Lower lobe of right lung (tissue), 2 donors: ENCODE data around the gene C13orf46. TPM values are rescaled to one million over a fixed set of nuclear protein-coding genes. Genes with fewer than 3 reads are reported as not detected.

ENCODE experiments used
- ATAC-seq, 2 donors: fragments of 200-7000 bp; cut with Tn5 transposase; one replicate each; pipeline ENCODE4 v1.9.1; 2020 to 2022; ENCODE audit warnings: mild to moderate bottlenecking in 2 of 2, moderate library complexity in 2 of 2
- DNase-seq: peaks from one replicate; pipeline ENCODE4 v3.0.0-alpha.2; 2020
- H3K27ac ChIP-seq: fragments of 200-600 bp; one replicate; pipeline ENCODE4 v1.8.0; 2022
- H3K27me3 ChIP-seq: fragments of 200-600 bp; one replicate; pipeline ENCODE4 v1.8.0; 2022; ENCODE audit warnings: low read depth
- H3K36me3 ChIP-seq: fragments of 200-600 bp; one replicate; pipeline ENCODE4 v1.8.0; 2022; ENCODE audit warnings: mild to moderate bottlenecking
- H3K4me1 ChIP-seq: fragments of 200-600 bp; one replicate; pipeline ENCODE4 v1.8.0; 2022
- H3K4me3 ChIP-seq: fragments of 200-600 bp; one replicate; pipeline ENCODE4 v1.8.0; 2022; ENCODE audit warnings: mild to moderate bottlenecking
- H3K9me3 ChIP-seq: fragments of 200-600 bp; one replicate; pipeline ENCODE4 v1.8.0; 2022
- intact Hi-C: fragments of 100-400 bp; cut with DNase I; formaldehyde crosslinking; loops from one replicate; pipeline ENCODE4 v1.11.0; 2022
- total RNA-seq: library from RNA; stranded (reverse); fragmentation: NEBNext Ultra II Directional; extraction: Animal tissue kit (Norgen Biotek cat#: 25700); gene quantifications from one replicate; pipeline ENCODE4 v1.2.1, GENCODE V29; 2021
- TF ChIP-seq, protein P1 (sequence below): fragments of 200-600 bp; IDR thresholded peaks from one replicate; pipeline ENCODE4 v1.8.0; 2022; ENCODE audit warnings: antibody characterized with exemption, mild to moderate bottlenecking
- donor health status: DM: no; HTN: yes; CAD: no; lungs with severe emphysema.

C13orf46 gene
- total RNA-seq, 1 donor from 2014 or later, result 14.0 TPM

GRCh38 chr13:114001331-114002008 is 27.6 kb upstream of the C13orf46 start:
- intact Hi-C loops, result no loop called here
- TF ChIP-seq, protein P1, sequence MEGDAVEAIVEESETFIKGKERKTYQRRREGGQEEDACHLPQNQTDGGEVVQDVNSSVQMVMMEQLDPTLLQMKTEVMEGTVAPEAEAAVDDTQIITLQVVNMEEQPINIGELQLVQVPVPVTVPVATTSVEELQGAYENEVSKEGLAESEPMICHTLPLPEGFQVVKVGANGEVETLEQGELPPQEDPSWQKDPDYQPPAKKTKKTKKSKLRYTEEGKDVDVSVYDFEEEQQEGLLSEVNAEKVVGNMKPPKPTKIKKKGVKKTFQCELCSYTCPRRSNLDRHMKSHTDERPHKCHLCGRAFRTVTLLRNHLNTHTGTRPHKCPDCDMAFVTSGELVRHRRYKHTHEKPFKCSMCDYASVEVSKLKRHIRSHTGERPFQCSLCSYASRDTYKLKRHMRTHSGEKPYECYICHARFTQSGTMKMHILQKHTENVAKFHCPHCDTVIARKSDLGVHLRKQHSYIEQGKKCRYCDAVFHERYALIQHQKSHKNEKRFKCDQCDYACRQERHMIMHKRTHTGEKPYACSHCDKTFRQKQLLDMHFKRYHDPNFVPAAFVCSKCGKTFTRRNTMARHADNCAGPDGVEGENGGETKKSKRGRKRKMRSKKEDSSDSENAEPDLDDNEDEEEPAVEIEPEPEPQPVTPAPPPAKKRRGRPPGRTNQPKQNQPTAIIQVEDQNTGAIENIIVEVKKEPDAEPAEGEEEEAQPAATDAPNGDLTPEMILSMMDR, result no peak
- DNase-seq (peak; percentile 46), ATAC-seq (peak in 1 of 2 donors; percentile 47)
- Histone ChIP-seq H3K27me3 (no peaks in the 10 kb centered on the region), H3K27ac (no peak overlapping the region), H3K4me3 (no peak overlapping the region), H3K4me1 (peaks cover 5% of the 10 kb centered on the region), H3K9me3 (no peaks in the 10 kb centered on the region), H3K36me3 (peaks cover 19% of the 10 kb centered on the region)

GRCh38 chr13:114000151-114001040 is 26.5 kb upstream of the C13orf46 start:
- Histone ChIP-seq H3K9me3 (no peaks in the 10 kb centered on the region), H3K36me3 (peaks cover 25% of the 10 kb centered on the region), H3K27me3 (no peaks in the 10 kb centered on the region), H3K27ac (no peak overlapping the region), H3K4me3 (no peak overlapping the region), H3K4me1 (peaks cover 5% of the 10 kb centered on the region)
- ATAC-seq, result no peak
- peak; percentile 23 for DNase-seq
- intact Hi-C loops, result no loop called here
- TF ChIP-seq, protein P1, result no peak

GRCh38 chr13:113999618-113999910 is 25.7 kb upstream of the C13orf46 start:
- ATAC-seq (no peak), DNase-seq (no peak)
- Histone ChIP-seq H3K27ac (no peak overlapping the region), H3K36me3 (peaks cover 34% of the 10 kb centered on the region), H3K27me3 (no peaks in the 10 kb centered on the region), H3K9me3 (no peaks in the 10 kb centered on the region), H3K4me3 (no peak overlapping the region), H3K4me1 (peaks cover 5% of the 10 kb centered on the region)
- intact Hi-C loops, result no loop called here
- TF ChIP-seq, protein P1, result no peak

DNA sequence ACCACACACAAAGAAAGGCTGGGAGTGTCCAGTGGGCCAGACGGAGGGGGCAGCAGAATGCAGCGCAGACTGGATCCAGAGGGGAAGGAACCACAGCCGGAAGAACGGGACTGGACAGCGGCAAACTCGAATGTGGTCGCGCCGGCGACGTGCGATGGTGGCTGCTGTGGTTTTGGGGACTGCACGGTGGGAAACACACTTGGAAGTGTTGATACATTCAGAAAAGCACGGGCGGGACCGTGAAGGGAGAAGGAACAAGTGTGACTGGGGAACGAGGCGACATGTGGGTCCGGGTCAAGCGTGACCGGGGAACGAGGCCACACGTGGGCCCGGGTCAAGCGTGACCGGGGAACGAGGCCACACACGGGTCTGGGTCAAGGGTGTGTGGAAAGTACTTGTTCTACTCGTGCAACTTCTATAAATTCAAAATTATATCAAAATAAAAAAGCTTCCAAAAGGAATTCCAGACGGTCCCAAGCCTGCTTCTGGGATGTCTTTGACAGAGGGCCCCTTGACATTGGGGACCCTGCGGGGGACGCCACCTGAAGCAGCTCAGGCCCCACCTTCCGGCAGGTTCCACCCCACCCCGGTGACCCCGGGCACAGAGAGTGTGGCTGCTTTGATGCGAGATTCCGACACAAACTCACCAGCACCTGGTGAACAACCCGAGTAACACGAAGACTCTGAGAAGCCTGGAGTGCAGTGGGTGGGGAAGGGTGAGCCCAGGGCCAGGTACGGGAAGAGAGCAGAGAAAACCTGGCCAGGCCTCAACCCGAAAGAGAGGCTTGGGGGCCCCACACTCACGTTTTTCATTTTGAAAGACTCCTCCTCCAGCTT is 25.1 kb upstream of the C13orf46 start:
- ATAC-seq (no peak), DNase-seq (peak; percentile 30)
- H3K4me1 ChIP-seq, result peaks cover 5% of the 10 kb centered on the region
- H3K4me3 ChIP-seq, result no peak overlapping the region
- TF ChIP-seq, protein P1, result no peak
- H3K9me3 ChIP-seq, result no peaks in the 10 kb centered on the region
- H3K27ac ChIP-seq, result peak overlapping the region; percentile 11
- intact Hi-C loops, result no loop called here
- H3K36me3 ChIP-seq, result peaks cover 39% of the 10 kb centered on the region
- no peaks in the 10 kb centered on the region for H3K27me3 ChIP-seq
